GM23338 (cell line): ENCODE results near the gene SRXN1.

Experiments used
- CTCF ChIP-seq, 2 experiments: fragments of 200-600 bp in 1 of 2; sonication (generic) in 1 of 2; conservative IDR thresholded peaks; 2 replicates each; pipeline versions ENCODE4 v1.5.1 to v1.6.1; 2016 to 2017; ENCODE audit warnings: antibody characterized with exemption in 2 of 2, low read depth in 2 of 2, mild to moderate bottlenecking in 2 of 2, moderate library complexity in 1 of 2
- EZH2 ChIP-seq: fragments of 200-600 bp; sonication (generic); IDR thresholded peaks from one replicate; pipeline ENCODE4 v1.8.0; 2017; ENCODE audit warnings: antibody characterized with exemption, mild to moderate bottlenecking, low read depth; ENCODE audit not compliant: unreplicated experiment
- ZNF331 ChIP-seq: fragments of 250-450 bp; sonication (Bioruptor Pico); IDR thresholded peaks from 2 replicates; pipeline ENCODE4 v1.5.0; 2020; ENCODE audit warnings: low read depth, mild to moderate bottlenecking, moderate library complexity

GRCh38 chr20:651713-652614 lies 1.0 kb downstream of the SRXN1 start:
- TF ChIP-seq CTCF (conservative IDR thresholded peaks at IDR 0.05; ENCODE audit: low read depth in 2 of 2) (no peak), ZNF331 (CRISPR knock-in tag) (no peak), EZH2 (no peak)
